IPS-15b (cell line): ENCODE data around the gene NRXN3.

ENCODE experiments used
- H3K27me3 ChIP-seq: one replicate; pipeline ENCODE4 v1.6.1; 2013; ENCODE audit warnings: low read length; ENCODE audit not compliant: control insufficient read depth, insufficient read depth
- H3K36me3 ChIP-seq: one replicate; pipeline ENCODE4 v1.6.1; 2013; ENCODE audit warnings: low read length; ENCODE audit not compliant: control insufficient read depth, insufficient read depth
- H3K4me1 ChIP-seq: one replicate; pipeline ENCODE4 v1.6.1; 2013; ENCODE audit warnings: mild to moderate bottlenecking, low read length; ENCODE audit not compliant: control insufficient read depth, insufficient read depth
- H3K4me3 ChIP-seq: one replicate; pipeline ENCODE4 v1.5.1; 2013; ENCODE audit warnings: low read depth, low read length
- H3K9ac ChIP-seq: one replicate; pipeline ENCODE4 v1.6.1; 2013; ENCODE audit warnings: low read depth, mild to moderate bottlenecking, low read length
- H3K9me3 ChIP-seq: one replicate; pipeline ENCODE4 v1.6.1; 2013; ENCODE audit warnings: mild to moderate bottlenecking, low read length; ENCODE audit not compliant: control insufficient read depth, insufficient read depth

NRXN3 gene

GRCh38 chr14:79118291-79118690, 948.1 kb downstream of the NRXN3 start:
- no peaks in the 10 kb centered on the region for H3K36me3 ChIP-seq
- H3K4me3 ChIP-seq = no peak overlapping the region
- no peak overlapping the region for H3K9ac ChIP-seq
- H3K4me1 ChIP-seq = no peaks in the 10 kb centered on the region
- no peaks in the 10 kb centered on the region for H3K27me3 ChIP-seq
- H3K9me3 ChIP-seq = no peaks in the 10 kb centered on the region

GRCh38 chr14:79134361-79134760, 964.2 kb downstream of the NRXN3 start:
- Histone ChIP-seq H3K36me3 (no peaks in the 10 kb centered on the region), H3K9ac (no peak overlapping the region), H3K4me1 (no peaks in the 10 kb centered on the region), H3K27me3 (no peaks in the 10 kb centered on the region), H3K4me3 (no peak overlapping the region), H3K9me3 (no peaks in the 10 kb centered on the region)

- Histone ChIP-seq H3K4me3 (no peak overlapping the region), H3K9ac (no peak overlapping the region), H3K4me1 (no peaks in the 10 kb centered on the region), H3K36me3 (no peaks in the 10 kb centered on the region), H3K9me3 (no peaks in the 10 kb centered on the region), H3K27me3 (no peaks in the 10 kb centered on the region)
These were observed 966.2 kb downstream of the NRXN3 start for GRCh38 chr14:79136071-79137044.

GRCh38 chr14:79137045-79137430, 966.9 kb downstream of the NRXN3 start:
- H3K4me1 ChIP-seq = no peaks in the 10 kb centered on the region
- no peaks in the 10 kb centered on the region for H3K9me3 ChIP-seq
- H3K4me3 ChIP-seq = no peak overlapping the region
- H3K36me3 ChIP-seq = no peaks in the 10 kb centered on the region
- no peak overlapping the region for H3K9ac ChIP-seq
- no peaks in the 10 kb centered on the region for H3K27me3 ChIP-seq

GRCh38 chr14:79137836-79138235, 967.7 kb downstream of the NRXN3 start:
- Histone ChIP-seq H3K4me1 (no peaks in the 10 kb centered on the region), H3K27me3 (no peaks in the 10 kb centered on the region), H3K9me3 (no peaks in the 10 kb centered on the region), H3K9ac (no peak overlapping the region), H3K4me3 (no peak overlapping the region), H3K36me3 (no peaks in the 10 kb centered on the region)

- Histone ChIP-seq H3K4me1 (no peaks in the 10 kb centered on the region), H3K9ac (no peak overlapping the region), H3K9me3 (no peaks in the 10 kb centered on the region), H3K27me3 (no peaks in the 10 kb centered on the region), H3K4me3 (no peak overlapping the region), H3K36me3 (no peaks in the 10 kb centered on the region)
These were observed 974.7 kb downstream of the NRXN3 start for GRCh38 chr14:79144896-79145295.

- Histone ChIP-seq H3K4me3 (no peak overlapping the region), H3K9ac (no peak overlapping the region), H3K4me1 (no peaks in the 10 kb centered on the region)
These were observed 980.1 kb downstream of the NRXN3 start for GRCh38 chr14:79150226-79150625.

GRCh38 chr14:79157369-79157768, 987.2 kb downstream of the NRXN3 start:
- Histone ChIP-seq H3K27me3 (no peaks in the 10 kb centered on the region), H3K4me1 (no peaks in the 10 kb centered on the region), H3K36me3 (no peaks in the 10 kb centered on the region), H3K9ac (no peak overlapping the region), H3K4me3 (no peak overlapping the region), H3K9me3 (no peaks in the 10 kb centered on the region)

More at GRCh38 chr14:79150226-79150625, 980.1 kb downstream of the NRXN3 start:
- H3K36me3 ChIP-seq = no peaks in the 10 kb centered on the region
- no peaks in the 10 kb centered on the region for H3K27me3 ChIP-seq
- H3K9me3 ChIP-seq = no peaks in the 10 kb centered on the region

GRCh38 chr14:79161571-79161970, 991.4 kb downstream of the NRXN3 start:
- Histone ChIP-seq H3K4me1 (no peaks in the 10 kb centered on the region), H3K36me3 (no peaks in the 10 kb centered on the region), H3K27me3 (no peaks in the 10 kb centered on the region), H3K4me3 (no peak overlapping the region), H3K9ac (no peak overlapping the region), H3K9me3 (no peaks in the 10 kb centered on the region)

GRCh38 chr14:79162833-79163232, 992.7 kb downstream of the NRXN3 start:
- Histone ChIP-seq H3K4me3 (no peak overlapping the region), H3K27me3 (no peaks in the 10 kb centered on the region), H3K36me3 (no peaks in the 10 kb centered on the region), H3K9ac (no peak overlapping the region), H3K4me1 (no peaks in the 10 kb centered on the region), H3K9me3 (no peaks in the 10 kb centered on the region)

GRCh38 chr14:79165471-79166090, 995.4 kb downstream of the NRXN3 start:
- no peaks in the 10 kb centered on the region for H3K9me3 ChIP-seq
- H3K36me3 ChIP-seq = no peaks in the 10 kb centered on the region
- H3K27me3 ChIP-seq = no peaks in the 10 kb centered on the region
- no peak overlapping the region for H3K9ac ChIP-seq
- H3K4me1 ChIP-seq = no peaks in the 10 kb centered on the region
- no peak overlapping the region for H3K4me3 ChIP-seq

GRCh38 chr14:79166171-79166570, 996.0 kb downstream of the NRXN3 start:
- Histone ChIP-seq H3K4me1 (no peaks in the 10 kb centered on the region), H3K36me3 (no peaks in the 10 kb centered on the region), H3K9me3 (no peaks in the 10 kb centered on the region)

More at GRCh38 chr14:79166171-79166570, 996.0 kb downstream of the NRXN3 start:
- Histone ChIP-seq H3K9ac (no peak overlapping the region), H3K4me3 (no peak overlapping the region), H3K27me3 (no peaks in the 10 kb centered on the region)
